Gastroesophageal sphincter (tissue), 3 donors: Measurements from ENCODE around the gene SEPTIN7.

Experiments
- CTCF ChIP-seq, 4 experiments: fragments of 200-600 bp in 2 of 4; fragments of 450-650 bp in 2 of 4; sonication (generic) in 1 of 4; IDR thresholded peaks; one replicate each; pipeline ENCODE4 v1.5.1; 2017 to 2019; ENCODE audit warnings: antibody characterized with exemption in 4 of 4, mild to moderate bottlenecking in 2 of 4, moderate library complexity in 2 of 4
- EP300 ChIP-seq: sonication (generic); formaldehyde crosslinking; IDR thresholded peaks from one replicate; pipeline ENCODE4 v1.6.1; 2017; ENCODE audit warnings: antibody characterized with exemption, mild to moderate bottlenecking
- POLR2A ChIP-seq, 2 donors: fragments of 450-650 bp; IDR thresholded peaks; one replicate each; pipeline ENCODE4 v1.6.1; 2017; ENCODE audit warnings: antibody characterized with exemption in 2 of 2, mild to moderate bottlenecking in 2 of 2, moderate library complexity in 1 of 2
- POLR2AphosphoS5 ChIP-seq: sonication (generic); formaldehyde crosslinking; IDR thresholded peaks from one replicate; pipeline ENCODE4 v1.6.1; 2017; ENCODE audit warnings: antibody characterized with exemption

GRCh38 chr7:35755711-35756110, 45.1 kb upstream of the SEPTIN7 start:
- TF ChIP-seq POLR2A (IDR thresholded peaks at IDR 0.05) = no peak
- TF ChIP-seq CTCF (IDR thresholded peaks at IDR 0.05) = no peak
- TF ChIP-seq POLR2AphosphoS5 = no peak
- no peak for TF ChIP-seq EP300
